HG03342 (cell line): ENCODE results near the gene TERT.
"Not testable (repeated sequence)": the region's sequence is repeated elsewhere in the genome, so short reads cannot be mapped to it uniquely, and the experiment has no call there.

Experiments used
- ATAC-seq: cut with Tn5 transposase; IDR thresholded peaks from one replicate; pipeline ENCODE4 v1.9.1; 2021; ENCODE audit warnings: mild to moderate bottlenecking, moderate library complexity; ENCODE audit not compliant: unreplicated experiment

TERT gene

GRCh38 chr5:1297243-1297642 lies 2.4 kb upstream of the TERT start:
- ATAC-seq: no peak

DNA sequence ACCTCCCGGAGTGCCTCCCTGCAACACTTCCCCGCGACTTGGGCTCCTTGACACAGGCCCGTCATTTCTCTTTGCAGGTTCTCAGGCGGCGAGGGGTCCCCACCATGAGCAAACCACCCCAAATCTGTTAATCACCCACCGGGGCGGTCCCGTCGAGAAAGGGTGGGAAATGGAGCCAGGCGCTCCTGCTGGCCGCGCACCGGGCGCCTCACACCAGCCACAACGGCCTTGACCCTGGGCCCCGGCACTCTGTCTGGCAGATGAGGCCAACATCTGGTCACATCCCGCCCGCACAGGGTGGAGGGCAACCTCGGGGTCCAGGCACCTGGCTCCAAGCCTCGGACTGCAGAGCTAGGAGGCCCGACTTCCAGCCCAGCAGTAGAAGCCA lies 776 bp upstream of the TERT start:
- ATAC-seq: no peak

GRCh38 chr5:1294206-1294834 lies 548 bp downstream of the TERT start:
- no peak for ATAC-seq

DNA sequence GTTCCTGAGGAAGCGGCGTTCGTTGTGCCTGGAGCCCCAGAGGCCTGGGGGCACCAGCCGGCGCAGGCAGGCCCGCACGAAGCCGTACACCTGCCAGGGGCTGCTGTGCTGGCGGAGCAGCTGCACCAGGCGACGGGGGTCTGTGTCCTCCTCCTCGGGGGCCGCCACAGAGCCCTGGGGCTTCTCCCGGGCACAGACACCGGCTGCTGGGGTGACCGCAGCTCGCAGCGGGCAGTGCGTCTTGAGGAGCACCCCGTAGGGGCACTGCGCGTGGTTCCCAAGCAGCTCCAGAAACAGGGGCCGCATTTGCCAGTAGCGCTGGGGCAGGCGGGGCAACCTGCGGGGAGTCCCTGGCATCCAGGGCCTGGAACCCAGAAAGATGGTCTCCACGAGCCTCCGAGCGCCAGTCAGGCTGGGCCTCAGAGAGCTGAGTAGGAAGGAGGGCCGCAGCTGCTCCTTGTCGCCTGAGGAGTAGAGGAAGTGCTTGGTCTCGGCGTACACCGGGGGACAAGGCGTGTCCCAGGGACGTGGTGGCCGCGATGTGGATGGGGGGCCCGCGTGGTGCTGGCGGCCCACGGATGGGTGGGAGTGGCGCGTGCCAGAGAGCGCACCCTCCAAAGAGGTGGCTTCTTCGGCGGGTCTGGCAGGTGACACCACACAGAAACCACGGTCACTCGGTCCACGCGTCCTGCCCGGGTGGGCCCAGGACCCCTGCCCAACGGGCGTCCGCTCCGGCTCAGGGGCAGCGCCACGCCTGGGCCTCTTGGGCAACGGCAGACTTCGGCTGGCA lies 1.3 kb downstream of the TERT start:
- ATAC-seq: no peak

GRCh38 chr5:1292846-1293415 lies 1.9 kb downstream of the TERT start:
- ATAC-seq: no peak

- ATAC-seq: no peak
Observed at GRCh38 chr5:1292139-1292538, 2.7 kb downstream of the TERT start.

DNA sequence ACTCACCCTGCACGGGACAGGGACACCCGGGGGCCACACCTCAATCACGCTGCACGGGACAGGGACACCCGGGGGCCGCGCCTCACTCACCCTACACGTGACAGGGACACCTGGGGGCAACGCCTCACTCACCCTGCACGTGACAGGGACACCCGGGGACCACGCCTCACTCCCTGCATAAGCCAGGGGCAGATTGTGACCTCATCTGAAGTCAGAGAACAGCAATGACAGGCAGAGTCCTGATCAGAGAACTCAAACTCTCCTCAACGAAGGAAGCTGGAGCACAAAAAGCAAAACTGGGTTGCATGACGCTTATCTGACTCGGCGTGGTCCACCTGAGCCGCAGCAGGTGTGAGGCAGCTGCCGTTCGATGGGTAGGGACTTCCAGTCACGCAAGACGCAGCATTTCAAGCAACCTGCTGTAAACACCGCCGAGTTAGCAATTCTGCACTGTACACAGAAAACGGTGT lies 3.2 kb downstream of the TERT start:
- ATAC-seq: no peak

DNA sequence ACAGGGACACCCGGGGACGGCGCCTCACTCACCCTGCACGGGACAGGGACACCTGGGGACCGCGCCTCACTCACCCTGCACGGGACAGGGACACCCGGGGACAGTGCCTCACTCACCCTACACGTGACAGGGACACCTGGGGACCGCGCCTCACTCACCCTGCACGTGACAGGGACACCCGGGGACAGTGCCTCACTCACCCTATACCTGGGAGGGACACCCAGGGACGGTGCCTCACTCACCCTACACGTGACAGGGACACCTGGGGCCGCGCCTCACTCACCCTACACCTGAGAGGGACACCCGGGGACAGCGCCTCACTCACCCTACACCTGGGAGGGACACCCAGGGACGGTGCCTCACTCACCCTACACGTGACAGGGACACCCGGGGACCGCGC lies 3.9 kb downstream of the TERT start:
- not testable (repeated sequence) for ATAC-seq

DNA sequence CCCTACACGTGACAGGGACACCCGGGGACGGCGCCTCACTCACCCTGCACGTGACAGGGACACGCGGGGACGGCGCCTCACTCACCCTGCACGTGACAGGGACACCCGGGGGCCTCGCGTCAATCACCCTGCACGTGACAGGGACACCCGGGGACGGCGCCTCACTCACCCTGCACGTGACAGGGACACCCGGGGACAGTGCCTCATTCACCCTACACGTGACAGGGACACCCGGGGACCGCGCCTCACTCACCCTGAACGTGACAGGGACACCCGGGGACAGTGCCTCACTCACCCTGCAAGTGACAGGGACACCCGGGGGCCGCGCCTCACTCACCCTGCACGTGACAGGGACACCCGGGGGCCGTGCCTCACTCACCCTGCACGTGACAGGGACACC lies 5.3 kb downstream of the TERT start:
- not testable (repeated sequence) for ATAC-seq

GRCh38 chr5:1288439-1289335 lies 6.2 kb downstream of the TERT start:
- ATAC-seq: no peak

GRCh38 chr5:1285883-1286291 lies 9.0 kb downstream of the TERT start:
- no peak for ATAC-seq

GRCh38 chr5:1285141-1285540 lies 9.7 kb downstream of the TERT start:
- ATAC-seq: no peak

DNA sequence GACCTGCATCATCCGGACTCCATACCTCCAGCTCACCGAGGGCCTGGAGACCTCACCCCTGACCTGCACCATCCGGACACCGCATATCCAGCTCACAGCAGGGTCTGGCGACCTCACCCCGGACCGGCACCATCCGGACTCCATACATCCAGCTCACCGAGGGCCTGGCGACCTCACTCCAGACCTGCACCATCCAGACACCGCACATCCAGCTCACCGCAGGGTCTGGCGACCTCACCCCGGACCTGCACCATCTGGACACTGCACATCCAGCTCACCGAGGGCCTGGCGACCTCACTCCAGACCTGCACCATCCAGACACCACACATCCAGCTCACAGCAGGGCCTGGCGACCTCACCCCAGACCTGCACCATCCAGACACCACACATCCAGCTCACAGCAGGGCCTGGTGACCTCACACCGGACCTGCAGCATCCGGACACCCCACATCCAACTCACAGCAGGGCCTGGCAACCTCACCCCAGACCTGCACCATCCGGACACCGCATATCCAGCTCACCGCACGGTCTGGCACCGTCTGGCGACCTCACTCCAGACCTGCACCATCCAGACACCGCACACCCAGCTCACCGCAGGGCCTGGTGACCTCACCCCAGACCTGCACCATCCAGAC lies 10.4 kb downstream of the TERT start:
- not testable (repeated sequence) for ATAC-seq

DNA sequence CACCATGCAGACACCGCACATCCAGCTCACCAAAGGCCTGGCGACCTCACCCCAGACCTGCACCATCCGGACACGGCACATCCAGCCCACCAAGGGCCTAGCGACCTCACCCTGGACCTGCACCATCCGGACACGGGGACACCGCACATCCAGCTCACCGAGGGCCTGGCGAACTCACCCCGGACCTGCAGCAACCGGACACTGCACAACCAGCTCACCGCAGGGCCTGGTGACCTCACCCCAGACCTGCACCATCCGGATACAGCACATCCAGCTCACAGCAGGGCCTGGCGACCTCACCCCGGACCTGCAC lies 11.2 kb downstream of the TERT start:
- ATAC-seq: not testable (repeated sequence)

DNA sequence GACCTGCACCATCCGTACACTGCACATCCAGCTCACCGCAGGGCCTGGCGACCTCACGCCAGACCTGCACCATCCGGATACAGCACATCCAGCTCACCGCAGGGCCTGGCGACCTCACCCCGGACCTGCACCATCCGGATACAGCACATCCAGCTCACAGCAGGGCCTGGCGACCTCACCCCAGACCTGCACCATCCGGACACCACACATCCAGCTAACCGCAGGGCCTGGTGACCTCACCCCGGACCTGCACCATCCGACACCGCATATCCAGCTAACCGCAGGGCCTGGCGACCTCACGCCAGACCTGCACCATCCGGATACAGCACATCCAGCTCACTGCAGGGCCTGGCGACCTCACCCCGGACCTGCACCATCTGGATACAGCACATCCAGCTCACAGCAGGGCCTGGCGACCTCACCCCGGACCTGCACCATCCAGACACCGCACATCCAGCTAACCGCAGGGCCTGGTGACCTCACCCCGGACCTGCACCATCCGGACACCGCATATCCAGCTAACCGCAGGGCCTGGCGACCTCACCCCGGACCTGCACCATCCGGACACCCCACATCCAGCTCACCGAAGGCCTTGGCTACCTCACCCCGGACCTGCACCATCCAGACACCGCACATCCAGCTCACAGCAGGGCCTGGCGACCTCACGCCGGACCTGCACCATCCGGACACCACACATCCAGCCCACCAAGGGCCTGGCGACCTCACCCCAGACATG lies 11.7 kb downstream of the TERT start:
- ATAC-seq: not testable (repeated sequence)

DNA sequence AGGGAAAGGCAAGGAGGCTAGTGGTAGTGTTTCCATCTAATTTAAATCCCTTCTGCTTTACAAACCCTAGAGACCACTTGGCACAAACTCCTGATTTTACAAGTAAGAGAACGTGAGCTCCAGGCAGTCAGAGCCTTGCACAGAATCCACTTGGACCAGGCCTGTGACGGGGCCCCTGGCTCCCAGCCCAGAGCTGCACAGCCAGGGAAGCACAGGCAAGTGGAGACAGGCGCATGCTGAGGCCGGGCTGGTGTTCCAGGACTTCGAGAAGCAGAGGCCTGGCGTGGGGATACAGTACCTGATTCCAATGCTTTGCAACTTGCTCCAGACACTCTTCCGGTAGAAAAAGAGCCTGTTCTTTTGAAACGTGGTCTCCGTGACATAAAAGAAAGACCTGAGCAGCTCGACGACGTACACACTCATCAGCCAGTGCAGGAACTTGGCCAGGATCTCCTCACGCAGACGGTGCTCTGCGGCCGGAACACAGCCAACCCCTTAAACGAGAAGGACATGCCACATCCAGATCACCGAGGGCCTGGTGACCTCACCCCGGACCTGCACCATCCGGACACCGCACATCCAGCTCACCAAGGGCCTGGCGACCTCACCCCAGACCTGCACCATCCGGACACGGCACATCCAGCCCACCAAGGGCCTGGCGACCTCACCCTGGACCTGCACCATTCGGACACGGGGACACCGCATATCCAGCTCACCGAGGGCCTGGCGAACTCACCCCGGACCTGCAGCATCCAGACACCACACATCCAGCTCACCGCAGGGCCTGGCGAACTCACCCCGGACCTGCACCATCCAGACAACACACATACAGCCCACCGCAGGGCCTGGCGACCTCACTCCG lies 12.5 kb downstream of the TERT start:
- ATAC-seq: no peak

DNA sequence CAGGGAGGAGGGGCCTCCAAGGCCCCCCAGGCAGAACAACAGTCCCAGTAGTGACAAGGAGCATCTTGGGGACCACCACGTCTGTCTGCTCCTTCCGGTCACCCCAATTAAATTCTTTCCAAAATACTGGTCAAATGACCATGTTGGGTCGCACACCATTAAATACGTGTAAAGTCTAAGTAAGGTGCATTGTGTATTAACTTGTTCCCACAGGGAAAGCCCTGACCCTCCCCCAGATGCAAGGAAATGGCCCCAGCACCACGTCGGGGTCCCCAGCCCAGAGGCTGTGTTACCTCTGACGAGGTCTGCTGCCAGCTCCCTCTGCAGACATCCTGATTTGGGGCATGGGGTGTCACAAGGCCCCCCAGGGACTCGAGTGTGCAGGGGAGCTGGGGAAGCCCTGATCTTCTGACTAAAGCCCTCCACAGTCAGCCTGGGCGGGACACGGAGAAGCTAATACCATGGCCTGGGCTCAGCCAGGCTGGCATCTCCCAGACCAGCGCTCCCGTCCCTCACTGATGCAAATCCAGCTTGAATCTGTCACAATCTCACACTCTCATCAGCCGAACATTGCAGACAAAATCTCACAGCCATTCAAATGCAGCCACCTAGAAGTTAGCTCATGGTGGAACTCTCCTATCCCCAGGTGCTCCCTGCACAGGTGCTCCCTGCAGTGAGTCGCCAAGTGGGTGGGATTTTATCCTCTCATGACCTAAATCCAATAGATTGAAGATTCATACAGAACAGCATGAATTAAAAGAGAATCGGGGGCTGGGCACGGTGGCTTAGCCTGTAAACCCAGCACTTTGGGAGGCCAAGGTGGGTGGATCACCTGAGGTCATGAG lies 13.6 kb downstream of the TERT start:
- no peak for ATAC-seq
